Colonic mucosa (tissue), 4 donors: ENCODE data around the gene TEKT2. TPM values are rescaled to one million over a fixed set of nuclear protein-coding genes. Genes with fewer than 3 reads are reported as not detected.

Source experiments
- DNase-seq: peaks from one replicate; pipeline ENCODE4 v3.0.0-alpha.2; 2020
- H3K27ac ChIP-seq: fragments of 200-600 bp; one replicate; pipeline ENCODE4 v1.8.0; 2021
- H3K27me3 ChIP-seq: fragments of 200-600 bp; one replicate; pipeline ENCODE4 v1.8.0; 2021
- H3K36me3 ChIP-seq: fragments of 200-600 bp; one replicate; pipeline ENCODE4 v1.8.0; 2021
- H3K4me1 ChIP-seq: fragments of 200-600 bp; one replicate; pipeline ENCODE4 v1.8.0; 2021; ENCODE audit warnings: mild to moderate bottlenecking
- H3K4me3 ChIP-seq: fragments of 200-600 bp; one replicate; pipeline ENCODE4 v1.8.0; 2021
- H3K9ac ChIP-seq, 2 donors: one replicate each; pipeline ENCODE4 v1.7.0; 2013; ENCODE audit warnings: control low read depth in 2 of 2, low read depth in 2 of 2, low read length in 2 of 2
- H3K9me3 ChIP-seq: fragments of 200-600 bp; one replicate; pipeline ENCODE4 v1.8.0; 2021
- CTCF ChIP-seq: fragments of 200-600 bp; IDR thresholded peaks from one replicate; pipeline ENCODE4 v1.8.0; 2022; ENCODE audit warnings: antibody characterized with exemption, mild to moderate bottlenecking
- intact Hi-C: fragments of 100-400 bp; cut with DNase I; formaldehyde crosslinking; loops from one replicate; pipeline ENCODE4 v1.14.1; 2022
- total RNA-seq, 2 donors: library from RNA; stranded (reverse); fragmentation: NEBNext Ultra II Directional in 1 of 2; extraction: Animal tissue kit (Norgen Biotek cat#: 25700) in 1 of 2; gene quantifications; one replicate each; pipeline ENCODE4 v1.2.1, GENCODE V29; 2021
- donor health status: healthy.
- donor health status: DM: no; HTN: no; CAD: no.
- donor health status: DM: no; HTN: no; CAD: no.

Gene TEKT2
- total RNA-seq, 2 donors from 2014 or later: 0.13 TPM; not detected in 1

- no peak for TF ChIP-seq CTCF
- no peaks in the 10 kb centered on the region for H3K27me3 ChIP-seq
- intact Hi-C loops: loop anchor here (5.0 to 10.0 kb wide), 2 partner anchors 196 to 333 kb away; no protein-coding TSS in a partner anchor
- peaks cover 20% of the 10 kb centered on the region for H3K36me3 ChIP-seq
- H3K4me3 ChIP-seq: no peak overlapping the region
- no peaks in the 10 kb centered on the region for H3K4me1 ChIP-seq
- H3K9me3 ChIP-seq: no peaks in the 10 kb centered on the region
- no peak overlapping the region for H3K27ac ChIP-seq
- no peak for DNase-seq
- H3K9ac ChIP-seq: no peak overlapping the region
Measured at GRCh38 chr1:36091698-36092097, 7.8 kb downstream of the TEKT2 start.

DNA sequence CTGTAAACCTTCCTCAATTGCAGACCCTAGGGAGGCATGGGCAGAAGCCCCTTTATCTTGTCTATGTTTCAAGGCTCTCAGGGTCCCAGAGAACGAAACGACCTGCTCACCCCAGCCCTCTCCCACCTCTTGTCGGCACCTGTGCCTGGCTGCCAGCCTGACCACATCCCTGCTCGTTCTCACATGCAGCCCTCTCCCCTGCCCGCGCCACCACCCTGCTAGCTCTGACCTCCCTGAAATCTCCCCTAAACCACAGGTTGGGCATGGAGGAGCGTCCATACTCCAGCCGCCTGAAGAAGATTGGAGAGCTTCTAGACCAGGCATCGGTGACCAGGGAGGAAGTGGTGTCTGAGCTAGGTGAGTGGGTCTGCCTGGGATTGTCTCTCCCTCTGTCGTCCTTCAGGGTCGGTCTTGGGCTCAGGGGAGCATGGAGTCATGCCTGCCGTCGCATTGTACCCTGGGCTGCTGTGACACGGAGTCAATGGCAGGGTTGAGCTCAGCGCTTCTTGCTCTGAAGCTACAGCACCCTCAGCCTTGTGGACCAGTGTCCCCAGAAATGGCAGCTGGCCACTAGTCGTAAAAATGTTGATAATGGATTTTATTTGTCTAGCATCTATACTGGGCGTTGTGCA, 8.4 kb downstream of the TEKT2 start:
- Histone ChIP-seq H3K4me1 (no peaks in the 10 kb centered on the region), H3K27ac (no peak overlapping the region), H3K9me3 (no peaks in the 10 kb centered on the region), H3K36me3 (peaks cover 20% of the 10 kb centered on the region), H3K9ac (no peak overlapping the region), H3K4me3 (no peak overlapping the region), H3K27me3 (no peaks in the 10 kb centered on the region)
- intact Hi-C loops: loop anchor here (5.0 to 10.0 kb wide), 2 partner anchors 195 to 333 kb away; no protein-coding TSS in a partner anchor
- no peak for TF ChIP-seq CTCF
- DNase-seq: no peak

DNA sequence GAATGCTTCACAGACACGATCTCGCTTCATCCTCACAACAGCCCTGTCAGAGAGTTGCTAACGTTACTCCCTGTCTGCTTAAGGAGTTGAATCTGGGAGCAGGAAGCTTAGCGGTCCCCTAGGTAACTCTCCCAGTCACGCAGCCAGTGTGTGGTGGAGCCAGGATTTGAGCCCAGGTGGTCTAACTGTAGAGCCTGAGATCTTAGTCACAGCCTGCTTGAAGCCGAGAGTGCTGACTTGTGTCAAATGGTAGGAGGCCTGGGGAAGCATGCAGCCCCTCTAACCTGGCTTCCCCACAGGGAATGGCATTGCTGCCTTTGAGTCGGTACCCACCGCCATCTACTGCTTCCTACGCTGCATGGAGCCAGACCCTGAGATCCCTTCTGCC, 8.9 kb downstream of the TEKT2 start:
- Histone ChIP-seq H3K36me3 (peaks cover 20% of the 10 kb centered on the region), H3K27me3 (no peaks in the 10 kb centered on the region), H3K9me3 (no peaks in the 10 kb centered on the region), H3K4me3 (no peak overlapping the region), H3K4me1 (no peaks in the 10 kb centered on the region), H3K27ac (no peak overlapping the region), H3K9ac (no peak overlapping the region)
- DNase-seq: no peak
- intact Hi-C loops: loop anchor here (5.0 to 10.0 kb wide), 2 partner anchors 195 to 332 kb away; no protein-coding TSS in a partner anchor
- TF ChIP-seq CTCF: no peak

DNA sequence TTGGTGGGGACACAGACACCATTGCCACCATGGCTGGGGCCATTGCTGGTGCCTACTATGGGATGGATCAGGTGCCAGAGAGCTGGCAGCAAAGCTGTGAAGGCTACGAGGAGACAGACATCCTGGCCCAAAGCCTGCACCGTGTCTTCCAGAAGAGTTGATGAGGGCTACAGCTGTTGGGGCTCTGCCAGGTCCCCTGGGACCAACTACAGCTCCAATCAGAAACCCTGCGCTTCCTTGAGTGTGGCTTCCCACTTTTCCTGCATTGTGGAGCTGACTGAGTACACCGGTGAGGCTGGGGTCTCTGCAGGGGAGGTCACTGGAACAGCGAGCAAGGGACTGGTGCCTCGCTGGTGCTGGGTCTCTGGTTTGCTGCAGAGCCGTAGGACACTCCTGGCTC, 9.3 kb downstream of the TEKT2 start:
- H3K4me3 ChIP-seq: no peak overlapping the region
- H3K9me3 ChIP-seq: no peaks in the 10 kb centered on the region
- no peak for TF ChIP-seq CTCF
- H3K9ac ChIP-seq: no peak overlapping the region
- H3K36me3 ChIP-seq: peaks cover 20% of the 10 kb centered on the region
- H3K4me1 ChIP-seq: no peaks in the 10 kb centered on the region
- no peak for DNase-seq
- no peaks in the 10 kb centered on the region for H3K27me3 ChIP-seq
- intact Hi-C loops: loop anchor here (5.0 to 10.0 kb wide), 2 partner anchors 194 to 332 kb away; no protein-coding TSS in a partner anchor
- H3K27ac ChIP-seq: no peak overlapping the region

DNA sequence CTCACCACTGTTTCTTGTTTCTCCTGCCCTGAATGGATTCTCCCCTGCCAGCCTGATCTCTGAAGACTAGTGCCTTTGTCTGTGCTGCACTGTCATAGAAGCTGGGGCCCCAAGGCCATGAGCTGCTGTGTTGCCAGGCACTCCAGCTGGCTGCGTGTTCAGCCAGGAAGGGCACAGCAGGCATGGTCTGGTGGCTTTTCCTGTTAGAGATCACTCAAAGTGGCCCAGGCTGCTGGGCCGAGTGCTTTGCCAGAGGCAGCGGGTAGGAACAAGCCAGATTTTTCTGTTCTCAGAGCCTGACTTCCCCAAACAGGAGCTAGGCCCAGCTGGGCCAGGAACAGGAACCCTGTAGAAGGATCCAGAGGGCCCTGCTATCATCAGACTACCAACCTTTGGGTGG, 10.0 kb downstream of the TEKT2 start:
- no peak for TF ChIP-seq CTCF
- Histone ChIP-seq H3K4me1 (no peaks in the 10 kb centered on the region), H3K9ac (no peak overlapping the region), H3K9me3 (no peaks in the 10 kb centered on the region), H3K4me3 (no peak overlapping the region), H3K36me3 (peaks cover 20% of the 10 kb centered on the region), H3K27me3 (no peaks in the 10 kb centered on the region), H3K27ac (no peak overlapping the region)
- intact Hi-C loops: loop anchor here (5.0 to 10.0 kb wide), 2 partner anchors 193 to 331 kb away; no protein-coding TSS in a partner anchor
- DNase-seq: no peak
